HG02610 (cell line): ENCODE results near the gene KCNF1.
A peak's percentile ranks its signal among the peaks of the same experiment; 100 is the strongest.

ENCODE experiments used
- ATAC-seq: cut with Tn5 transposase; IDR thresholded peaks from one replicate; pipeline ENCODE4 v1.9.1; 2021; ENCODE audit warnings: mild to moderate bottlenecking, moderate library complexity; ENCODE audit not compliant: unreplicated experiment

Gene KCNF1, protein sequence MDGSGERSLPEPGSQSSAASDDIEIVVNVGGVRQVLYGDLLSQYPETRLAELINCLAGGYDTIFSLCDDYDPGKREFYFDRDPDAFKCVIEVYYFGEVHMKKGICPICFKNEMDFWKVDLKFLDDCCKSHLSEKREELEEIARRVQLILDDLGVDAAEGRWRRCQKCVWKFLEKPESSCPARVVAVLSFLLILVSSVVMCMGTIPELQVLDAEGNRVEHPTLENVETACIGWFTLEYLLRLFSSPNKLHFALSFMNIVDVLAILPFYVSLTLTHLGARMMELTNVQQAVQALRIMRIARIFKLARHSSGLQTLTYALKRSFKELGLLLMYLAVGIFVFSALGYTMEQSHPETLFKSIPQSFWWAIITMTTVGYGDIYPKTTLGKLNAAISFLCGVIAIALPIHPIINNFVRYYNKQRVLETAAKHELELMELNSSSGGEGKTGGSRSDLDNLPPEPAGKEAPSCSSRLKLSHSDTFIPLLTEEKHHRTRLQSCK

DNA sequence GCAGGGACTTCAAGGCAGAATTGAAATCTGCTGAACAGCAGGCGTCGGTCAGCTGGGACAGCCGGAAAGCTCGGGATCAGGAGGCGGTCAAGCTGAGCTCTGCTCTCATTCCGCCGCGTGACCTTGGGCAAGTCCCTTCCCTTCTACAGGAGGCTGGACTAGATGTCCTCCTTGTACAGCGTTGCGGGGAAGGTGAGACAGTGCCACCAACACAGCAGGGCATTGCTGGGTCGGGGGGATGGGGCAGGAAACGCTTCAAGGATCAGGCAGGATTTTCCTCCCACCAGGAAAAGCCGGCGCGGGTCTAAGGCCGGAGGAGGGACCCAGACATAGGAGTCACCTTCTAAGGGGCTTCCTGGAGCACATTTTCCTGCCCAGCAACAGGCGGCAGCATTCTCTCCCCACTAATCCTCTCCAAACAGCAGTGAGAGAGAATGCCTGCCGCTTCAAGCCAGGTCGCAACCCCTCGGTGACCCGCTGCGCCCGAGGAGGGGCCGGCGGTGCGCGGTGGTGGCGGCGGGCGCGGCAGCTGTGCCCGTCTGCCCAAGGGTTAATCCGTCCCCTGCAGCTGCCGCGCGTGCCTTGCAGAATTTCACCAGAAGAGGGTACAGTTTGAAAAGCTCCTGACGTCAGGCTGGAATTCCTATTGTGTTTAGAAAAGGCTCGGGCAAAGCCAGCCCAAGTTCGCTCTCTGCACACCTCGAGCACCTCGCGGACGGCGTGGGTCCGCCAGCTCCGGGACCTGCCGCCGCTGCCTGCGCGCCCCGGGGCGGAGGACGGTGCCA, at the start of gene KCNF1:
KCNF1 (plus strand) TSS at position 644 of the 785 bp plus-strand sequence. CDS start 493 bp downstream, outside the sequence.
- ATAC-seq: no peak

DNA sequence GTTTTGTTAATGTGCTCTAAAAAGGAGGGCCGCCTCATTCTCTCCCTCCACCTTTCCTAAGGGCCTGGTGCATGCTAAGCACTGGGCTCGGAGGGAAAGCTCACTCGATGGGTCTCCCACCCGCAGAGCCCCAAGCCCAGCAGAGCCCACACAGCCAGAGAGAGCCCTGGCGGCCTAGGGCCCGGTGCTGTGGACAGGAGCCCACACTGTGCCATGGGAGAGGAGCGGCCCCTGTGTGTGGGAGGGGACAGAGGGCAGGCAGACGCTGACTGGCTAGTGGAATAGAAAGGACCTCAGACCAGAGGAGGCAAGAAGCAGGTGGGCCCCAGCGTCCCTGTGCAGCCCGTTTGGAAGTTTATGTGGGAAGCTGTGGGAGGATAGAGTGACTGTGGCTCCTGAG, 49.4 kb upstream of the KCNF1 start:
- ATAC-seq: no peak

DNA sequence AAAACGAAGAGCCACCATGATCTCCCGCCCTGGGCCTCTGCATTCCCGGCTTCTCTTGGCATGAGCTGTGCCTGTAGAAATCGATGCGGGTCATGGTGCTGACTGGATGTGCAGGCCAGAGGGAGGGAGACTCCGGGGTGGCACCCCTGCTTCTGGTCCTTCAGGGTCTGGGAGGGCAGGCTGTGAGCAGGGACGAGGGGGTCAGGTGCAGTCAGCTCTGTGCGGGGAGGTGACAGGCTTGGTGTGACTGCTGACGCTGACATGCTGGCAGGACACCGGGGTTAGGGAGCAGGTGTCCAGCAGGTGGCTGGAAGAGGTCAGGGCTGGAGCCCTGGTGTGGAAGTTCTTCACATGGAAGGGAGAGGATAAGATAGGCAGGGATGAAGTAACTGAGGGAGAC, 48.7 kb upstream of the KCNF1 start:
- no peak for ATAC-seq

DNA sequence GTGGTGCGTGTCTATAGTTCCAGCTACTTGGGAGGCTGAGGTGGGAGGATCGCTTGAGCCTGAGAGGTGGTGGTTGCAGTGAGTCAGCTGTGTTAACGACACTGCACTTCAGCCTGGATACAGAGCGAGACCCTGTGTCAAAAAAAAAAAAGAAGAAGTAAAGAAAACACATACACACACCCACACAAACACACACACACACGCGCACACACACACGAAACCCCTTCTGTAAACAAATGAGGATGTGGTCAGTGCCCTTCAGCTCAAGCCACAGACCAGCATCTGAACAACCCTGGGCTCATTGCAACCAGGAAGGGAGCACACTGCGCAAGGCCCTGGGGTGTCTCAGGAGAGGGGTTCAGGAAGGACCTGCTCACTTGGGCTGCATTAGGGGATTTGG, 47.9 kb upstream of the KCNF1 start:
- peak; percentile 53 for ATAC-seq

DNA sequence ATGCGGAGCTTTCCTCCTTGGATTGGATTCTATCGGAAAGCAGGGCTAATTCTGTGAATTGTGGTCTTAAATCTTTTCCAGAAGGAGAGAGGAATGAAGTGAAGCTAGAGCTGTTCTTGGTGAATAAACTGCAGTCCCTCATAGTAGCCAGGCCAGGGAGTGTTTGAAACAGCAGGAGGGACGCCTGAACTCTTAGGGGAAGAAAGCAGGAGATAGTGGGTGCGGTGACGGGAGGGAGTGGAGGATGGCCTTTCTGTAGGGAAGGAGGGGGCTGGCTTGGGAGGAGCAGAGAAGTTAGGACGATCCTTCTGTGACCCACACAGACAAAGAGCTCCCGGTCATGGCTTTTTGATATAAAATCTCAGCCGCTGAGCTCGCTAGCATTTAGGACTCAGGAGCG, 47.5 kb upstream of the KCNF1 start:
- ATAC-seq: no peak

DNA sequence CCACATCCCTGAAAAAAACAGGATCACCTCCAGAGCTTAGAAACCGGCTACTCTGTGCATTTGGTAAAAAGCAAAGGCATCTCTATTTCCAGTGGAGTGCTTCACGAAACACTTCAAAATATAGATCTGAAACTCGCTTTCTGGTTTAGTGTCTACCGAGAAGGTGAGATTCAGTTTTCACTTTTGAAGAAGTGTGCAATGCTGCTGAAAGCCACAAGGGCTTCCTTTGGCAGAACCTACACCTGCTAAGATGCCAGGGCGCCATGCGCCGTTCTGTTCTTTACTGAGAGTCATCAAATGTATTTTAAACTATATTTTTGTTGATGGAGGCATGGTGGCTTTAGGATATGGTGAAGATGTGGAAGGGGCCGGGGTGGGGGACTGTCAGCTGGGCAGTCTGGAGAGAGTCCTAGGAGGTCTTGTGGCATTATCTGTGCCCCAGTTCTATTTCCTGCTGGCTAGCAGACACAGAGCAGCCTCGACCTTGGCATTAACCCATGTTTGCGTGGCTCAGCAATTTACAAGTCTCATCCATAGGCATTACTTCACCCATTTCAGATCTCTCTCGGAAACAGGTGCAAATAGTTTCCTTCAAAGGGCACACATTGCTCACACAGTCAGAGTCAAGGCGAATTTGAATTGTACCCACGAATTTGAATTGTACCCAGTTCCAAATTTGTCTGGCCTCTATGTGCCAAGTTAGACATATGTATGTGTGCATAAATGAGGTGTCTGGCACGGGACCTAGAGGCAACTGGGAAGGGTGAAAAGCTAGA, 46.7 kb upstream of the KCNF1 start:
- ATAC-seq: peak; percentile 91

DNA sequence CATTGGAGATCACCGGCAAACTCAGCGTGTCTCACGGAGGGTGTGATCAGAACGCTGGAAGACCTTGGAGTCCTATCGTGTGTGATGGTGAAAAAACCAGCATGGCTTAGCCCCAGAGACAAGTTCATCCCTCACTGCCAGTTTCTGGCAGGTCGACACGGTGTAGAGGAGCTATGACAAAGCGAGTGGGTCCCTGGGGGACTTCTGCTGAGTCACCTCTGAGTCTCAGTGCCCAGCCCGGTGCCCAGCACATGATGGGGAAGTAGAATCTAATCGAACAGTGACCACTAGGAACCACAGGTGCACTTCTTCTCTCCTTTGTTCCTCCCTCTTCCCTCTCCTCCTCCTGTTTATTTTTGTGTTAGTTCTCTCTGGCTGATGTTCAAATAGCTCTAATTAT, 45.9 kb upstream of the KCNF1 start:
- ATAC-seq: no peak

DNA sequence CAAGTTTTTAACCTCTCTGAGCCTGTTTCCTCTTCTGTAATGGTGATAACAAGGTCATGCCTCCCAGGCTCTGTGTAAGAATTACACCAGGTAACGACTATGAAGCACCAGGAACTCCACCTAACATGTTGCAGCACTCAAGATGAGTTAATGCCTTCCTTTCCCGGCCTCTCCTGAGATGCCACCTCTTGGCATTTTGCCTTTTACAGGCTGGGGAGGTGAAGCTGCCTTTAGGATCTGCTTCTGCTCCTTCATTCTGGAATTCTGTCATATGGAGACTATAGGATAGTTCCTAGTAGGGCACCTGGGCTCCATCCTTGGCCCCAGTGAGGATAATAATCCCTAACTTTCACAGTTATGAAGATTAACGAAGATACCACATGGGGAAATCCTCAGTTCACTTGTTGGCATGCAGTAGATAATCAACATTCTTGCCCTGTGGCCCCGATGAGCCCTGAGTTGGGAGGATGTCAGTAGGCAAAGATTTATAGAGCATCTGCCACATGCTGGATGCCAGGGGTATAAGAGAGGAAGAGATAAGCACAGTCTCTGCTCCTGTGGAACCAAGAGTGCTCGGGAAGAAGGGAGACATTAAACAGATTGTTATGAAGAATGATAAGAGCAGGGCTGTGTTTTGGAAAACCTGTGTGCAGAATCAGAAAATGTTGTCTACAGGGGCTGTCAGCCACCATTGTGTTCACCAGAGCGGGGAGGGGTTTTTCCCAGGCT, 43.9 kb upstream of the KCNF1 start:
- no peak for ATAC-seq

DNA sequence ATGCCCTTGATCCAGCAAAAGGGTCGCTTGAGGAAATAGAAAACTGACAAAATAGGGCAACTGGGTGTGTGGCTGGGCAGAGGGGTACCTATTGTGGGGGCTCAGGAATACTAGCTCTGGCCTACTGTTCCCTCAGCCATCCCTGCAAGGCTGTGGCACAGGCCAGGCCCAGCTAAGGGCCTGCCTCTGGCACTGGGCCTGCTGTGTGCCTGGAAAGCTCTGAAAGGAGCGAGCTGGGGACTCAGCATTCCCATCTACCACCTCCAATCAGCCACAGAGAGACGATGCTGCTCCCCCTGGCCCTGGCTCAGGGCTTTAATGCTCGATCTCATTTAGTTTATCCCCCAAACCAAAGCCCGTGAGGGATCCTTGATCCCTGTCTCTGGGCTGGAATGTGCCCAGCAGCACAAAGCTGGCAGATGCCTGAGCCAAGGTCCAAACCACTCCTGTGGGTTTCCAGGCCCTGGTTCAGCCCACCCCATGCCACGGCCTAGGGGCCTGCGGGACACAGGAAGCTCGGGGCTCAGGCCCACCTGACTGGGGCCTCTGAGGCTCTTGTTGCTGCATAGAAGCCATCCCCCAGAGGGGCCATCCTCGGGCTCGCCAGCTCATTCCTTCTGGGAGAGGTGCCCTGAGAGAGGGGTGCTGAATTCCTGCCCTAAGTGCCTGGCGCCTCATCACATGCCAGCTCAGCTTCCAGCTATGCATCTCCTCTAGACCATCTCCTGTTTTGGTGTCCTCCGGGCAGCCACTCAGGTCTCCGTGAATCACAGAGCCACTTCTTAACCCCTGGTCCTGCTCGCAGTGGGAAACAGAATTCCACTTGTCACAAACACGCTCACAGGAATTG, 43.0 kb upstream of the KCNF1 start:
- ATAC-seq: no peak

DNA sequence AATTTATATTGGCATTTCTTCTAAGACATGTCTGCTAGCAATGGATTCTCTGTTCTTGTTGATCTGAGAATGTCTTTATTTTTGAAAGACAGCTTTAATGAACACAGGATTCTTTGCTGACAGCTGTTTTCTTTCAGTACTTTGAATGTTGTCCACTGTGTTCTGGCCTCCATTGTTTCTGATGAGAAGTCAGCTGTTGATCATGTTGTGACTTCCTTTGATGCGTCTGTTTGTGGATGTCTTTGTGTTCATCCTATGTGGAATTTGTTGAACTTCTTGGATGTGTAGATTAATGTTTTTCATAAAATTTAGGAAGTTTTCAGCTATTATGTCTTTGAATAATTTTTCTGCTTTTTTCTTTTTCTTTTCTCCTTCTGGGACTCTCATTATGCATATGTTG, 39.8 kb upstream of the KCNF1 start:
- no peak for ATAC-seq

DNA sequence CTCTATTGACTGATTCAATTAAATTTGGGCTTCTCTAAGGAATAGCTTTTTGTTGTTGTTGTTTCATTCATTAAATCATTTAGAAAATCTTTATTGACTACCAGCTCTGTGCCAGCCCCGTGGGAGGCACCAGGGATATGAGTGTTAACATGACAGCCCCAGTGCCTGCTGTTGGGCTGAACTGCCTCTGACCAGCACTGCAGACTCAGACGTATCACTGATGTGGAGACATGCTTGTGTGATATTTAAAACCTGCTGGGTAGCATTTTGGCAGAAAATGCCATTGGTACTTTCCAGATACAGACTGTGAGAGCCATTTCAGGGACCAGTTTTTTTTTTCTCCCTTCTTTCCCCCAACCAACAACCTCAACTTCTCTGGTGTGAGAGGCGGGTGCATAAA, 38.6 kb upstream of the KCNF1 start:
- ATAC-seq: no peak

DNA sequence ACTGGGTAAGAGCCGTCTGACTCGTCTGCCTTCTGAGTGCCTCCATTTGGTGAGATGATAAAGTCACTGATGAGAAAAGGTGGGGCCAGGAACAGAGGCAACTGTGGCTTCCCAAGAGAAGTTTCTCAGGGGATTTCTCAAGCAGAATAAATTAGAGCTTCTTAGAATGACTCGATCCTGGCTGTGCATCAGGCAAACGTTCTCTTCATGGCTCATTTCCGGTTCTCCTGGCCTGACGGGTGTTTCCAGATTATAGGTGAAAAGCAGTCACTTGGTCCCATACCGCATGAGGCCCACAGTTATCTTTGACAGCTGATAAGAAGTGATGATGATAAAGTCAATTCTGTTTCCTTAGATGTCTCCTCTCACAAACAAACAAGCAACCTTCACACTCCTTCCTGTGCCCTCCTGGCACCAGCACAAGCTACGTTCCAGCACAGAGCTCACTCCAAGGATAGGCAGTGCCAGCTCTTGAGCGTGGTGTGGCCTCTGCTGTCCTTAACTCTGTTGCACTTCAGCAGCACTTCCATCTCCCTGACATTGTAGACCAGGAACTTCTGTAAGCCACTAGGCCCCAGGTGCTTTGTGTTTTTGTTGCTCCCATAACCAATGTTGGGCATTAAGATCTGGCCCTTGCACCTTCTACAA, 37.8 kb upstream of the KCNF1 start:
- peak; percentile 43 for ATAC-seq

DNA sequence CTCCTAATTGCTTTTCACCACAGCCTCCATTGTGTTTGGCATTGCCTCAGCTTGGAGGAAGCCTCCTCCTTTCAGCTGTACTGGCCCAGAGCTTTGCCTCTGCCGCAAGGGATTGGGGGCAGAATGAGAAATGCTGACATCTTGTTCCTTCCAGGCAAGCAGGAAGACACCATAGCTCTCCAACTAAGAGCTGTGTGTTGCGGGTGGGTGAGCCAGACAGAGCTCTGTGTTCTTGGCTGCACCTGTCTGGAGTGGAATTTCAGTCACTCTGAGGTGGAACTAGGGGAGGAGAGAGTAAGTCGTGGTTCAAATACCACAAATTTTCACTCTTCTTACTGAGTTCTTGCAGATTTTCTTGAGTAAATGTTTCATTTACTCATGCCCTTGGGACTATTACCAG, 36.6 kb upstream of the KCNF1 start:
- no peak for ATAC-seq

DNA sequence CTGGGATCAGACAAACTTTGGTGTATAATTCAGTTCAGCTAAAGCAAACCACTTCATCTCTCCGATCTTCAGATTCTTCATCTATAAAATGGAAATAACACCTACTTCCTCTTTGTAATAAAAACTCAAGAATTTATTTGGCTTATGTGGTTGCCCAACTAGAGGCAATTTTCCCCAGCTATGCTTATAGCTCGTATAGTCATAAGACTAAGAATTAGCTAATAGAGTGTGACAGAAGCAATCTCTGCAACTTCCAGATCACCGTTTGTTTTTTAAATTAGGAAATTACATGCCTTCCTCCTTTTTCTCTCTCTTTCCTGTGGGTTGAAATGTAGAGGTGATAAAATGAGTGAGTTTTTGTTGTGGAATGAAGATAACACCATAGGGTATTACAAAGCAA, 35.3 kb upstream of the KCNF1 start:
- ATAC-seq: no peak

DNA sequence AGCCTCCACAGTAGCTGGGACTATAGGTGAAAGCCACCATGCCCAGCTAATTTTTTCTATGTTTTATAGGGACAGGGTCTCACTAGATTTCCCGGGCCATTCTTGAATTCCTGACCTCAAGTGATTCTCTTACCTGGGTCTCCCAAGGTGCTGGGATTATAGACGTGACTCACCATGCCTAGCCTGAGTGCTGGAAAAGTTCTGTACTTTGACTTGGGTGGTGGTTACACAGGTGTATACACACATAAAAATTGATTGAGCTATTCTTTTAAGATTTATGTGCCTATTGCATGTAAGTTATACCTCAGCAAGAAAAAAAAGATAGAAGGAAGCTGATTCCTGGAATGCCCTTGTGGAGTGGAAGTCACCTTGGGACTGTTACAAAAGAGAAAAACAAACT, 34.8 kb upstream of the KCNF1 start:
- no peak for ATAC-seq

DNA sequence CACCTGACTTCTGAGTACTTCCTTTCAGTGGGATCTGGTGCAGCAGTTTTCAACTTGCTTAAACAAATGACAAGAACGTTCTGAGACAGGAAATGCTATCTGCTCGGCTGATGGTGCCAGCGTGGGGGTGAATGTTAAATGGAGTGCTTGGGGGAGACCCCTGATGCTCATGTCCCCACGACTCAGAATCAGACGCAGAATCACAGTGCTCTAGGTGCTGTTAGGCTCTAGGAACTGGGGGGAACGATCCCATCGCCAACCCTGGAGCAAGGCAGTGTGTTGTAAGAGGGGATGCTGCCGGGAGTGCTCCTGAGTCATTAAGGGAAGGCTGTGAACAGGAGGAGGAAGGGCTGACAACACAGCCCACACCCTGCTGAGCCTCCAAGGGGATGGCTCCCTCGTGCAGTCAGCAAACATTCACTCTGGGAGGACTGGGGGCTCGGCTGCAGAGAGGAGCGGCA, 34.1 kb upstream of the KCNF1 start:
- no peak for ATAC-seq

DNA sequence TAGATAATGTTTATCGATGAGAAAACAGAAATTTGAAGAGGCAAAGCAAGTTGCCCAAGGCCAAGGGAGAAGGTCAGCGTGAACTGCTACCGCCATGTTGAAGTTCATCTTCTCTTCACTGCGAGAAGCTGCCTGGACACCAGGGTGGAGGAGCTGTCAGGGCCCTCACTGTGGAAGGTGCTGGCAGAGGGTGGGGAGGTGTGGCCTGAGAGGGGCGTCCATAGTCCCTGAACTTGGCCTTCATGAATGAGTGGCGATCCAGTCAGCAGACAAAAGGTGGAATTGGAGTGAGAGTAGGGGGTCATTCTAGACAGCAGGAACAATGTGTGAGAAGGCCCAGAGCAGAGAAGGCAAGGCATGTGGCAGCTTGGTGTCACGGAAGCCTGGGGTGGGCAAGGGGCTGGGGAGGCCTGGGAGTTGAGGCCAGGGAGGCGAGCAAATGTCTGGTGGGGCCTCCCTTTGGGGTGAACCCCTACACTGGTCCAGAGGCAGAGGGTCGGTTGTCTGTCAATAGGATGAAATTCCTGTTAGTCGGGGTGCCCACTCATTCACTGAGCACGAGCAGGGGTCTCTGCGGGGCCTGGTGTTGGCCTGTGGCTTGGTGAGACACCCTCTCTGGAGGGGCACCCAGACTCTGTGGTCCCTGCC, 33.3 kb upstream of the KCNF1 start:
- no peak for ATAC-seq

DNA sequence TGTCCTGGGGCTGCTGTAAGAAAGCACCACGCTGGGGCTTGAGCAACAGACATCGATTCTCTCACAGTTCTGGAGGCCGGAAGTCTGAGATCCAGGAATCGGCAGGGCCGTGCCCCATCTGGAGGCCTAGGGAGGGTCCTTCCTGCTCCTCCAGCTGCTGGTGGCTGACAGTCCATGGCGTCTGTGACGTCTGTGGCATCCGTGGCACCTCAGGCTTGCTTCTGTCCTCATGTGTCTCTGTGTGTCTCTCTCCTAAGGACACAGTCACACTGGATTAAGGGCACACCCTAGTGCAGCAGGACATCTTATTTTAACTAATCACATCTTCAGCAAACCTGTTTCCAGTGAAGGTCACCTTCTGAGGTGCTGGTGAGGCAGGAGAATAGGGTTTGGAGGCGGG, 32.6 kb upstream of the KCNF1 start:
- ATAC-seq: no peak
